Sigmoid colon (tissue), 4 donors: ENCODE results near the gene TSHZ1.

Experiments
- POLR2A ChIP-seq, 2 donors: fragments of 450-650 bp; IDR thresholded peaks; one replicate each; pipeline ENCODE4 v1.6.1; 2016; ENCODE audit warnings: antibody characterized with exemption in 2 of 2, mild to moderate bottlenecking in 2 of 2, moderate library complexity in 2 of 2
- POLR2AphosphoS5 ChIP-seq, 4 donors: sonication (generic); formaldehyde crosslinking; IDR thresholded peaks; one replicate each; pipeline ENCODE4 v1.6.1; 2017; ENCODE audit warnings: antibody characterized with exemption in 4 of 4

GRCh38 chr18:75267643-75268363, 57.2 kb downstream of the TSHZ1 start:
- TF ChIP-seq POLR2AphosphoS5 (IDR thresholded peaks at IDR 0.05) (no peak), POLR2A (IDR thresholded peaks at IDR 0.05) (no peak)
